Stimulated activated CD8-positive, alpha-beta memory T cell treated with anti-CD3 and anti-CD28 coated beads, Interleukin-4, amount 100 ng/mL, for 4 hours (primary cell): ENCODE results near the gene IQSEC3.
"Not testable (repeated sequence)": the region's sequence is repeated elsewhere in the genome, so short reads cannot be mapped to it uniquely, and the experiment has no call there.

Experiments used
- DNase-seq, 2 donors: peaks; one replicate each; pipeline ENCODE4 v3.0.0-alpha.2; 2020; ENCODE audit warnings: low read depth in 2 of 2, low spot score in 1 of 2

The IQSEC3 gene

GRCh38 chr12:52902-53734 lies 13.4 kb upstream of the IQSEC3 start:
- DNase-seq, result not testable (repeated sequence)

- no peak for DNase-seq
Measured at GRCh38 chr12:53735-54730, 12.5 kb upstream of the IQSEC3 start.

GRCh38 chr12:54750-55535 lies 11.6 kb upstream of the IQSEC3 start:
- DNase-seq, result no peak

- DNase-seq, result no peak
Measured at GRCh38 chr12:56683-57346, 9.8 kb upstream of the IQSEC3 start.

- DNase-seq, result no peak
Measured at GRCh38 chr12:57539-57938, 9.0 kb upstream of the IQSEC3 start.

- DNase-seq, result no peak
Measured at GRCh38 chr12:58832-59231, 7.7 kb upstream of the IQSEC3 start.

- not testable (repeated sequence) for DNase-seq
Measured at GRCh38 chr12:61845-62244, 4.7 kb upstream of the IQSEC3 start.

GRCh38 chr12:65491-66063 lies 990 bp upstream of the IQSEC3 start:
- DNase-seq, result not testable (repeated sequence)

- not testable (repeated sequence) for DNase-seq
Measured at GRCh38 chr12:66782-67504, 376 bp downstream of the IQSEC3 start.

GRCh38 chr12:69677-70076 lies 3.1 kb downstream of the IQSEC3 start:
- not testable (repeated sequence) for DNase-seq

- not testable (repeated sequence) for DNase-seq
Measured at GRCh38 chr12:70541-70940, 4.0 kb downstream of the IQSEC3 start.

GRCh38 chr12:72018-72417 lies 5.5 kb downstream of the IQSEC3 start:
- DNase-seq, result not testable (repeated sequence)

GRCh38 chr12:74420-75190 lies 8.0 kb downstream of the IQSEC3 start:
- DNase-seq, result not testable (repeated sequence)

GRCh38 chr12:75541-75940 lies 9.0 kb downstream of the IQSEC3 start:
- not testable (repeated sequence) for DNase-seq

GRCh38 chr12:76102-76501 lies 9.5 kb downstream of the IQSEC3 start:
- not testable (repeated sequence) for DNase-seq

GRCh38 chr12:76551-76950 lies 10.0 kb downstream of the IQSEC3 start:
- not testable (repeated sequence) for DNase-seq

GRCh38 chr12:77101-77719 lies 10.6 kb downstream of the IQSEC3 start:
- not testable (repeated sequence) for DNase-seq

- DNase-seq, result peak in 1 of 2 donors; percentile 14
Measured at GRCh38 chr12:77769-78383, 11.3 kb downstream of the IQSEC3 start.
